GM12875 (cell line): ENCODE measurements around the gene LRP3.

Source experiments
- H3K4me3 ChIP-seq: one replicate; pipeline ENCODE4 v1.5.1; 2011; ENCODE audit warnings: low read depth, low read length, control low read depth
- TF ChIP-seq, protein P1 (sequence below): IDR thresholded peaks from 2 replicates; pipeline ENCODE4 v1.5.1; 2011; ENCODE audit warnings: low read depth, mild to moderate bottlenecking, control low read depth, inconsistent platforms, low read length, moderate library complexity, borderline replicate concordance; ENCODE audit not compliant: insufficient read depth

Gene LRP3

DNA sequence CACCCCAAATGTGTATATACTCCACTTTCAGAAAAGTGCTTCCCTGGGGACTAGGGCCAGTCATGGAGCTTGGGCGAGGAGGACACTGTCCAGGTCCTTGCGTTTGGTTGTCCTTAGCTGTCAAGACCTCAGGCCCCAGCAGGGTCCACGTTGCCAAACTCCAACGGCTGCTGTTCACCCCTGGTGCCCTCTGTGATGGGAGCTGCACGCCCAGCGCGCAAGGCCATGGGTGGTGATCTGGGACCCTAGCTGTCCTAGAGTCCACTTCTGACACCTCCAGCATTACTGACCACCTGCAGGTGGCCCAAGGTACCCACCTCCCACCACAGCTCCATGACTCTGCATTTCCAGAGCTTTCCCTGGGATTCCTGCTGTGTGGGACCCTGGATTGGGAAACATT is 4.0 kb downstream of the LRP3 start:
- no peak overlapping the region for H3K4me3 ChIP-seq
- TF ChIP-seq, protein P1, sequence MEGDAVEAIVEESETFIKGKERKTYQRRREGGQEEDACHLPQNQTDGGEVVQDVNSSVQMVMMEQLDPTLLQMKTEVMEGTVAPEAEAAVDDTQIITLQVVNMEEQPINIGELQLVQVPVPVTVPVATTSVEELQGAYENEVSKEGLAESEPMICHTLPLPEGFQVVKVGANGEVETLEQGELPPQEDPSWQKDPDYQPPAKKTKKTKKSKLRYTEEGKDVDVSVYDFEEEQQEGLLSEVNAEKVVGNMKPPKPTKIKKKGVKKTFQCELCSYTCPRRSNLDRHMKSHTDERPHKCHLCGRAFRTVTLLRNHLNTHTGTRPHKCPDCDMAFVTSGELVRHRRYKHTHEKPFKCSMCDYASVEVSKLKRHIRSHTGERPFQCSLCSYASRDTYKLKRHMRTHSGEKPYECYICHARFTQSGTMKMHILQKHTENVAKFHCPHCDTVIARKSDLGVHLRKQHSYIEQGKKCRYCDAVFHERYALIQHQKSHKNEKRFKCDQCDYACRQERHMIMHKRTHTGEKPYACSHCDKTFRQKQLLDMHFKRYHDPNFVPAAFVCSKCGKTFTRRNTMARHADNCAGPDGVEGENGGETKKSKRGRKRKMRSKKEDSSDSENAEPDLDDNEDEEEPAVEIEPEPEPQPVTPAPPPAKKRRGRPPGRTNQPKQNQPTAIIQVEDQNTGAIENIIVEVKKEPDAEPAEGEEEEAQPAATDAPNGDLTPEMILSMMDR, result no peak

DNA sequence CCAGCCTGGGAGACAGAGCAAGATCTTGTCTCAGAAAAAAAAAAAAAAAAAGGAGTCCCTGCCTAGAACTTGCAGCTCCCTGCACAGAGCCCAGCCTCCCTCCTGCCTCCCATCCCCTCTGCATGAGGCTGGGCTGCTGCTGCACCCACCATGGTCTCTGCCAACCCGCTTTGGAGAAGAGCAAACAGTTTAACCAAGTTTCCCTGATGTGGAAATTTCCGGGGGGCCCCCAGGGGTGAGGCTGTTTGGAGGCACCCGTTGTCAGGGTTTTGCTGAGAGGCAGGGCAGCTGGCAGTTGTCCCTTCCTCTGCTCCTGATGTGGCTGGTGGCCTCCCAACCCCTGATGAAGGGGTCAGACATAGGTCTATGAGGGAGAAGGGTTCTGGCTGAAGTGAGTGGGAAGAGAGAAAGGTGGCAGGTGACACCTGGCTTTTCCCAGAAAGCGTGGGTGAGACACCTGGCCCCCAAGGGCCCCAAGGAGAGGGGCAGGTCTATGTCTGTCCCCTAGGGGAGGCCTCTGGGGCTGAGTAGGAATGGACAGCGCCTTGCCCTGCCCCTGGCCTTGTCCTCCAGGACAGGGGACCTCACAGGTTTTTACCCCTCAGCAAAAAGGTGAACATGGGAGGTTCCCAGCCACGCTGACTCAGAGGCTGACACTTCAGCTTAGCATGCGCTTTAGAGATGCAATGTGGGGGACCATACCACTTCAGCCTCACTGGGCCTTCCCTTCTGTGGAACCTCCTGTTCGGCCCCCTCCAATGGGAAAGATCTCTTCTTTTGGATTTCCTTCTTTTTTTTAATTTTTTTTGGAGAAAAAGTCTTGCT is 5.5 kb downstream of the LRP3 start:
- TF ChIP-seq, protein P1, result no peak
- H3K4me3 ChIP-seq, result no peak overlapping the region

DNA sequence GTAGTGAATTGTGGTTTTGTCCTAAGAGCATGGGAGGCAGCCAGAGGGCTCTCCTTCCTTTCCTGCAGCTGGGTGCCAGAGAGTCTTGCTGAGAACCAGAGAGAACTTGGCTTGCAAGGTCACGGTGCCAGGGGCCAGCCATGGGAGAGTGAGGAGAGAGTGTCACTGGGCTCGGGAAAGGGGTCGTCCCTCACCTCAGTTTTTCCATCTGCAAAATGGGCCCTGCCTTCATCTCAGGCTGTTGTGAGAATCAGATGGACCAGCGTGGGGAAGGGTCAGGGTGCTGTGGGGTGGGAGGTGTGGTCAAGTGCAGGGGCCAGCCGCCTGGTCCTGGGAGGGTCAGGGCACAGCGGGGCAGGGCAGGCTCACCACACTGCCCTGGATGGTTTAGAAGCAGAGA is 7.3 kb downstream of the LRP3 start:
- TF ChIP-seq, protein P1, result no peak
- H3K4me3 ChIP-seq, result no peak overlapping the region

DNA sequence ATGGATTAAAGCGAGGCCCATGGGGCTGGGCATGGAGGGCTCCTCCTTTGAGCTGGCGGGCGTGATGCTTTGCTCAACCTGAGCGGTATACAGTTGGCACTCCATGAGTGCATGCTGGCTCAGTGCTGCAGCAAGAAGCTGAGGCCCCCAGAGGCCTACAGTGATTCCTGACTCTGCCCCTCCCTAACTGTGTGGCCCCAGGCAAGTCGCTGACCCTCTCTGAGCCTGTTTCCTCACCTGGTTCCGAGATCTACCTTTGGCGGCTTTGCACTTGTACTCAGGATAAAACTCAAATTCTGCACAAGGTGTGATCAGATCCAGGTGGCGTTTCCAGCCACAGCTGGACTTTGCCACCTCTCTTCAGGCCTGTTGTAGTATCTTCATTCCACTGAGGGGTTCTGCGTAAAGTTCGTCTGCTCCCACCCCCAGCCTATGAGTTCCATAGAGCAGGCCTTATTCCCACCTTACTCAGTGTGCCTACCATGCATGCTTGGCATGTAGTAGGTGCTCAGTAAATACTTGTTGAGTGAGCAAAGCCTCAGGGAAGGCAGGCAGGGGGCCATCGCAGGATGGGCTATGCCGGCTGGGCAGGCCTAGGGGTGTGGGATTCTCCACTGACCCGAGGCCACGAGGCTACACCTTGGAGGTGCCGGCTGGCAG is 7.9 kb downstream of the LRP3 start:
- TF ChIP-seq, protein P1, result no peak
- no peak overlapping the region for H3K4me3 ChIP-seq

DNA sequence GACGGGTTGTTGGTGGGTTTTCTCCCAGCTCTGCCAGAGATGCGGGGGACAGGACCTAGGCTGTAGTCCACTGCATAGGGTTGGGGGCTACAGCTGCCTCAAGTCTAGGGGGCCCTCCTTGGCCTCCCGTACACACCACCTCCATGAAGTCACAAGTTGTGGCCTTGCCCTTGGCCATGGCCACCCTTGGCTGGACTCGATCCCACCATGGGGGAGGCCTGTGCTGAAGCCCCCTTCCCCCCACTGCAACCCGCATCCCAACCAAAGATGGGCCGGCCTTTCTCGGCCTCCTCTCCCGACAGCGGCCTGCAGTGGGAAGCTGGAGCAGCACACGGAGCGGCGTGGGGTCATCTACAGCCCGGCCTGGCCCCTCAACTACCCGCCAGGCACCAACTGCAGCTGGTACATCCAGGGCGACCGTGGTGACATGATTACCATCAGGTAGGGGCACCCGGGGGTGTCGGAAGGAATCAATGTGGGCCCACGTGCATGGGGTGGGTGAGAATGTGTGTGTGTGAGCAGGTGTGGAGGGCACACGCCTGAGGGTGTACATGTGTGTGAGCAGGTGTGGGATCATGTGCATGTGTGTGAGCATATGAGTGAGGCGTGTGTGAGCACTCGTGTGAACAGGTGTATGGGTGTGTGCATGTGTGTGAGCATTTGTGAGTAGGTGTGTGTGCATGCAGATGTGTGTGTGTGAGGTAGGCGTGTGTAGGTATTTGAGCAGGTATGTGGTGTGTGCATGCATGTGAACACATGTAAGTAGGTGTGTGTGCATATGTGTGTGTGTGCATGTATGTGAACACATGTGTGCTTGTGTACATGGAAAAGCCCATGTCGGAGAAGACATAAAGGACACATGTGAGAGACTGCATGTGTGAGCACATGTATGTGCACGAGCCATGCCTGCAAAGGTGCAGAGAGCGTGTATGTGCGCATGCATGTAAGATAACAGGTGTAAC is 8.7 kb downstream of the LRP3 start:
- TF ChIP-seq, protein P1, result no peak
- no peak overlapping the region for H3K4me3 ChIP-seq

DNA sequence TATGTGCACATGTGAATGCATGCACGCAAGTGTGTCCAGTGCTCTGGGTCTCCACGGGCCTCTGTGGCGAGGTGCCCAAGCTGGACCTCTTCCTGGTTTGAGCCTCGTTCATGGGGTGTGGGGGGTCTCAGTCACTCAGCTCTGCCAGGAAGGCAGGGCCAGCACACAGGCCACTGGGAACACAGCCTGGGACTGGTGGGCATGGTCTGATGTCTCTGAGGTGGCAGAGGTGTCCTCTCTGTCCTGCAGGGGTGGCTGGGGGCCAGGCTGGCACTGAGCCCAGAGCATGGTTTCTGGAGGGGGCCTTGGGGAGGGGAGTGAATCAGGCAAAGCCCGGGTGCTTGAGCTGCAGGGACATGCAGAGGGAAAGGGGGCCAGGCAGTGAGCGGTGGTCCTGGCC is 9.4 kb downstream of the LRP3 start:
- no peak overlapping the region for H3K4me3 ChIP-seq
- TF ChIP-seq, protein P1, result no peak
